HepG2 (cell line): ENCODE results near the gene ARHGAP26. TPM values are rescaled to one million over a fixed set of nuclear protein-coding genes. Genes with fewer than 3 reads are reported as not detected.

Experiments used
- AHDC1 ChIP-seq: sonication (generic); formaldehyde crosslinking; IDR thresholded peaks from 2 replicates; pipeline ENCODE4 v1.5.1; 2020; ENCODE audit warnings: mild to moderate bottlenecking, missing genetic modification reagents, borderline replicate concordance
- CREB1 ChIP-seq, 2 experiments: fragments of 450-650 bp in 1 of 2; IDR thresholded peaks; 2 replicates each; pipeline ENCODE4 v1.6.1; 2016 to 2017; ENCODE audit warnings: control low read depth in 1 of 2, mild to moderate bottlenecking in 1 of 2, missing compliant biosample characterization in 1 of 2, missing genetic modification characterization in 1 of 2
- ERF ChIP-seq: IDR thresholded peaks from 2 replicates; pipeline ENCODE4 v1.6.1; 2018; ENCODE audit warnings: missing biosample characterization, missing genetic modification reagents
- FOXK2 ChIP-seq: fragments of 450-650 bp; IDR thresholded peaks from 2 replicates; pipeline ENCODE4 v1.6.1; 2016
- KAT2B ChIP-seq: fragments of 150-350 bp; IDR thresholded peaks from 2 replicates; pipeline ENCODE4 v1.6.1; 2014; ENCODE audit warnings: low read depth, low read length, borderline replicate concordance
- MNT ChIP-seq: fragments of 450-650 bp; IDR thresholded peaks from 2 replicates; pipeline ENCODE4 v1.6.1; 2016
- NFAT5 ChIP-seq: sonication (generic); formaldehyde crosslinking; IDR thresholded peaks from 2 replicates; pipeline ENCODE4 v1.4.0; 2020; ENCODE audit warnings: missing genetic modification reagents
- PITX1 ChIP-seq: sonication (generic); formaldehyde crosslinking; IDR thresholded peaks from 2 replicates; pipeline ENCODE4 v1.5.1; 2020; ENCODE audit warnings: mild to moderate bottlenecking, missing genetic modification reagents
- RELA ChIP-seq: sonication (generic); formaldehyde crosslinking; IDR thresholded peaks from 2 replicates; pipeline ENCODE4 v1.4.0; 2020; ENCODE audit warnings: missing genetic modification reagents
- SATB2 ChIP-seq: sonication (generic); formaldehyde crosslinking; IDR thresholded peaks from 2 replicates; pipeline ENCODE4 v1.5.0; 2020; ENCODE audit warnings: missing genetic modification reagents
- TBX2 ChIP-seq: sonication (generic); formaldehyde crosslinking; IDR thresholded peaks from 2 replicates; pipeline ENCODE4 v1.5.0; 2020; ENCODE audit warnings: missing genetic modification reagents, mild to moderate bottlenecking, borderline replicate concordance
- ZNF282 ChIP-seq: fragments of 450-650 bp; IDR thresholded peaks from 2 replicates; pipeline ENCODE4 v1.6.1; 2018; ENCODE audit not compliant: partially characterized antibody
- ZNF703 ChIP-seq: sonication (generic); formaldehyde crosslinking; IDR thresholded peaks from 2 replicates; pipeline ENCODE4 v1.5.1; 2020; ENCODE audit warnings: missing genetic modification reagents, mild to moderate bottlenecking, moderate library complexity, borderline replicate concordance
- ZNF720 ChIP-seq: sonication (generic); formaldehyde crosslinking; IDR thresholded peaks from 2 replicates; pipeline ENCODE4 v1.4.0; 2020; ENCODE audit warnings: missing genetic modification reagents
- ZNF773 ChIP-seq: sonication (generic); formaldehyde crosslinking; IDR thresholded peaks from 2 replicates; pipeline ENCODE4 v1.4.0; 2020; ENCODE audit warnings: missing genetic modification reagents, borderline replicate concordance
- ZNF792 ChIP-seq: IDR thresholded peaks from 2 replicates; pipeline ENCODE4 v1.6.1; 2016
- polyA plus RNA-seq, 8 experiments: library from polyadenylated mRNA; depleted of rRNA in 3 of 8; stranded (reverse) in 7 of 8; unstranded in 1 of 8; fragments of >200 nt; fragmentation: Illumina TruSeq in 4 of 8; extraction: Trizol in 4 of 8; gene quantifications; 2 replicates each; pipeline versions ENCODE4 v1.2.1 to v1.2.3, GENCODE V29; 2011 to 2016; ENCODE audit warnings: low read depth in 4 of 8, missing spikeins in 1 of 8, mixed read lengths in 1 of 8; ENCODE audit not compliant: insufficient read depth in 1 of 8
- total RNA-seq, 5 experiments: library from RNA; depleted of rRNA; stranded (reverse); fragments of >200 nt; fragmentation: Illumina TruSeq; extraction: Trizol; gene quantifications; 2 replicates each; pipeline ENCODE4 v1.2.3, GENCODE V29; 2016; ENCODE audit warnings: low read depth in 1 of 5

Gene ARHGAP26
- total and polyA plus RNA-seq, 2 of the 13 experiments (the other 11 are each of a cell fraction or from before 2014, with no cell fraction given), result 9.6 to 18.2 TPM

- TF ChIP-seq NFAT5 (CRISPR knock-in tag), result no peak
- TF ChIP-seq SATB2 (CRISPR knock-in tag), result no peak
- TF ChIP-seq KAT2B, result no peak
- no peak for TF ChIP-seq ZNF792 (CRISPR knock-in tag)
- no peak for TF ChIP-seq ZNF703 (CRISPR knock-in tag)
- TF ChIP-seq ZNF773, result no peak
- TF ChIP-seq AHDC1 (CRISPR knock-in tag), result peak; percentile 22; the same call in 1 of the 2 replicates
- TF ChIP-seq RELA (CRISPR knock-in tag), result no peak
- no peak for TF ChIP-seq ZNF720 (CRISPR knock-in tag)
- TF ChIP-seq MNT, result no peak
- no peak for TF ChIP-seq ERF (CRISPR knock-in tag)
- no peak for TF ChIP-seq FOXK2
- TF ChIP-seq CREB1 (IDR thresholded peaks at IDR 0.05), result 0 out of 2 replicates have a peak, but pooled peaks have one; percentile 20
- TF ChIP-seq CREB1 (CRISPR knock-in tag; IDR thresholded peaks at IDR 0.05), result peak; percentile 59; the same call in 1 of the 2 replicates
- TF ChIP-seq PITX1 (CRISPR knock-in tag), result no peak
- no peak for TF ChIP-seq ZNF282
- TF ChIP-seq TBX2 (CRISPR knock-in tag), result 0 out of 2 replicates have a peak, but pooled peaks have one; percentile 30
These were observed 51.7 kb downstream of the ARHGAP26 start (continued) for GRCh38 chr5:142821733-142822487.
